Measurements from ENCODE around the gene SYT8. TPM values are rescaled to one million over a fixed set of nuclear protein-coding genes. Genes with fewer than 3 reads are reported as not detected.

The SYT8 gene
- total RNA-seq, 1 donor from 2014 or later: 7.3 TPM

DNA sequence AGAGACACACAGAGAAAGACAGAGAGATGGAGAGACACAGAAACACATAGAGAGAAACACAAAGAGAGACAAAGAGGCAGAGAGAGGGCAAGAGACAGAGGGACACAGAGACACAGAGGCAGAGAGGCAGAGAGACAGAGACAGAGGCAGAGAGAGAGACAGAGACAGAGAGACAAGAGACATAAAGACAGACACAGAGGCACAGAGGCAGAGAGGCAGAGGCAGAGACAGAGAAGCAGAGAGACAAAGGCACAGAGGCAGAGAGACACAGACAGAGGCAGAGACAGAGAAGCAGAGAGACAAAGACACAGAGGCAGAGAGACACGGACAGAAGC is 10.3 kb downstream of the SYT8 start:
- no peak for DNase-seq (ENCODE audit: low spot score)
- Mint-ChIP-seq H3K9me3 (ENCODE audit: low read depth) (no peaks in the 10 kb centered on the region), H3K27ac (ENCODE audit: unreplicated experiment) (no peak overlapping the region), H3K27me3 (ENCODE audit: low read depth) (no peaks in the 10 kb centered on the region), H3K4me3 (ENCODE audit: unreplicated experiment) (no peak overlapping the region), H3K4me1 (ENCODE audit: low read depth) (peaks cover 13% of the 10 kb centered on the region), H3K36me3 (ENCODE audit: low read depth) (no peaks in the 10 kb centered on the region)
- TF ChIP-seq, protein P1, sequence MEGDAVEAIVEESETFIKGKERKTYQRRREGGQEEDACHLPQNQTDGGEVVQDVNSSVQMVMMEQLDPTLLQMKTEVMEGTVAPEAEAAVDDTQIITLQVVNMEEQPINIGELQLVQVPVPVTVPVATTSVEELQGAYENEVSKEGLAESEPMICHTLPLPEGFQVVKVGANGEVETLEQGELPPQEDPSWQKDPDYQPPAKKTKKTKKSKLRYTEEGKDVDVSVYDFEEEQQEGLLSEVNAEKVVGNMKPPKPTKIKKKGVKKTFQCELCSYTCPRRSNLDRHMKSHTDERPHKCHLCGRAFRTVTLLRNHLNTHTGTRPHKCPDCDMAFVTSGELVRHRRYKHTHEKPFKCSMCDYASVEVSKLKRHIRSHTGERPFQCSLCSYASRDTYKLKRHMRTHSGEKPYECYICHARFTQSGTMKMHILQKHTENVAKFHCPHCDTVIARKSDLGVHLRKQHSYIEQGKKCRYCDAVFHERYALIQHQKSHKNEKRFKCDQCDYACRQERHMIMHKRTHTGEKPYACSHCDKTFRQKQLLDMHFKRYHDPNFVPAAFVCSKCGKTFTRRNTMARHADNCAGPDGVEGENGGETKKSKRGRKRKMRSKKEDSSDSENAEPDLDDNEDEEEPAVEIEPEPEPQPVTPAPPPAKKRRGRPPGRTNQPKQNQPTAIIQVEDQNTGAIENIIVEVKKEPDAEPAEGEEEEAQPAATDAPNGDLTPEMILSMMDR (IDR thresholded peaks at IDR 0.05): no peak

DNA sequence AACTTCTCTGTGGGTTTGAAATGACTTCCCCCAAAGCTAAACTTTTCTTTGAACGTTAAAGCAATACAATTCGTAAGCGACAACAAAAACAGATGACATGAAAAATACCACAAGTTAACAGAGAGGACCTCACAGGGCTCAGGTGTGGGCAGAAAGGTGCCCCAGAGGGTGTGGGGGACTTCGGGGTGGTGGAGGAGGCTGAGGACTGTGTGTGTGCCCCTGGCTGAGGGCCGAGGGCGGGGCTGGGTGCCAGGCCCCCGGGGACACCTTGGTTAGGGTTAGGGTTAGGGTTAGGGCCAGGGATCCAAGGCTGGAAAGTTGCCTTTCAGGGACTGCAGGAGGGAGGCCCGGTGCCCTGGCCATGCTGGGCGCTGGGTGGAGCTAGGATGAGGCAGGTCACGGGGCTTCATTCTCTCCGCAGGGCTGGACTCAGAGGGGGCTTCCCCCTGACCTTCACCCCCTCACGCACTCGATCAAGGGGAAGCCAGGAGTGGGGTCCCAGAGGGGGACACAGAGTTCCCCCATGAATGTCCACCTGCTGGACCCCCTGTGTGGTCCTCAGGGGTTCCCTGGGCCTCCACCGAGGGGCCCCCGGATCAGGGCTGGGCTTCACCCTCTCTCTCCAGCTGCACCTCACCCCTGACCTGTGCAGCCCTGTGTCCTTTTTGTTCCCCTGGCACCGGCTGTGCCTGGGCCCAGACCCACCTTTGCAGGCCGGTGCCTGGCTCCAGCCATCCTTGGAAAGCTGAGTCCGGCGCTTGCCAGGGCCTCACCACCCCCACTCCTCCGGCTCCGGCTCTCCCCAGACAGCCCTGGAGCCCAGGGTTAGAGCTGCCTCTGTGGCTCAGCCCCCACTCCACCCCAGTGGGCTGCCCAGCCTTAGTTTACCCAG is 11.0 kb downstream of the SYT8 start:
- Mint-ChIP-seq H3K9me3 (ENCODE audit: low read depth) (no peaks in the 10 kb centered on the region), H3K27me3 (ENCODE audit: low read depth) (no peaks in the 10 kb centered on the region), H3K4me3 (ENCODE audit: unreplicated experiment) (no peak overlapping the region), H3K4me1 (ENCODE audit: low read depth) (peaks cover 13% of the 10 kb centered on the region), H3K36me3 (ENCODE audit: low read depth) (no peaks in the 10 kb centered on the region), H3K27ac (ENCODE audit: unreplicated experiment) (no peak overlapping the region)
- DNase-seq (ENCODE audit: low spot score): no peak
- TF ChIP-seq, protein P1 (IDR thresholded peaks at IDR 0.05): no peak

DNA sequence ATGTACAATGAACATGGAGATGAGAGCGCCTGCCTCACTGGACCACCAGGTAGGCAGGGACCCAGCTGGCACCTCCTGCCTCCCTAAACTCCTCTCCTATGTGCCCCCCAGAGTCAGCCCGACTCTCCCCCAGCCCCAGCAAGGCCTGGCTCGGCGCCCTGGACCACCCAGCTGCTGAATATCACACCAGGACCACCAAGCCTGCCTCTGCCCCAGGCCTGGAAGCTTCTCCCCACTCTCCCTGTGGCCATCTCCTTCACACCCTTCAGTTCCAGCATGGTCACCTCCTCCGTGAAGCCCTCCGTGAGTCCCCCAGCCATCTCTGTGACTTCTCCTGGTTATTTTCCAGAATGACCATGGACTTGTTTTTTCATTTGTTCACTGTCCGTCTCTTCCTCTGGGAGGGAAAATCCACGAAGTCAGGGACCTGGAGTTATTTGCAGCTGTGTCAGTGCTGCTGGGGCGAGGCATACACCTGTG is 11.7 kb downstream of the SYT8 start:
- no peaks in the 10 kb centered on the region for H3K9me3 Mint-ChIP-seq (ENCODE audit: low read depth)
- no peak overlapping the region for H3K27ac Mint-ChIP-seq (ENCODE audit: unreplicated experiment)
- no peaks in the 10 kb centered on the region for H3K27me3 Mint-ChIP-seq (ENCODE audit: low read depth)
- H3K36me3 Mint-ChIP-seq (ENCODE audit: low read depth): no peaks in the 10 kb centered on the region
- peaks cover 13% of the 10 kb centered on the region for H3K4me1 Mint-ChIP-seq (ENCODE audit: low read depth)
- DNase-seq (ENCODE audit: low spot score): no peak
- H3K4me3 Mint-ChIP-seq (ENCODE audit: unreplicated experiment): no peak overlapping the region
- TF ChIP-seq, protein P1 (IDR thresholded peaks at IDR 0.05): no peak

DNA sequence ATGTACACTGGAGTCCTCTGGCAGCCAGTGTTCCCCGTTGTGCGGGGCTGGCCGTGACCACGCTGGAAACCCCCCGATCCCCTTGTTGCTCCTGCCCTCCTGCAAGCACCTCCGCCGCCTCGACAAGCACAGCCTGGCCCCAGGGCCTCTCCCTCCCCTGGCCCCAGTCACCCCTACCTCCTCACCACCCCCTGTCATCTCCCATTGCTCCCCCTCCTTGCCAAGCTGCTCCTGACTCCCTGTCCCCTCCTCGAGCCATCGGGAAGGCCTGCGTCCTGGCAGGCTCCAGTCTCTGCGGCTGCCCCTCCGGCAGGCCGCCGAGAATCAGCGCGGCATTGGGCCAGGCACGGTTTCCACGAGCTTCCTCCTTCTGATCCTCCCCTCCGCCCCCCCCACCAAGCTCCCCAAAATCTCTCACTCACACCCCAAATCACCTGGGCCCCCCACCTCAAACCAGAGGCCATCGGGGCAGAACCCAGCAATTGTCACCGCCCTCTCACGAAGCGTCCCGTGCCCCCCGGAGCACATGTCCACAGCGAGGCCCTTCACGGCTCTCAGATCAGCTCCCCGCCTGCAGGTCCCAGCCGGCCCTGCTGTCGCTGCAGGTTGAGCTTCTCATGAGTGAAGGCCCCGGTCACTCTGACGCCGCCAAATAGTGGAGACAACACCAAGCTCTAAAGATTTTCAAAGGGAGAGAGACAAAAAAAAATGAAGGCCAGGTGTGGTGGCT is 12.4 kb downstream of the SYT8 start:
- H3K27ac Mint-ChIP-seq (ENCODE audit: unreplicated experiment): no peak overlapping the region
- no peaks in the 10 kb centered on the region for H3K36me3 Mint-ChIP-seq (ENCODE audit: low read depth)
- DNase-seq (ENCODE audit: low spot score): no peak

More for the DNA sequence above, 12.4 kb downstream of the SYT8 start:
- Mint-ChIP-seq H3K4me1 (ENCODE audit: low read depth) (peaks cover 13% of the 10 kb centered on the region), H3K9me3 (ENCODE audit: low read depth) (no peaks in the 10 kb centered on the region), H3K4me3 (ENCODE audit: unreplicated experiment) (no peak overlapping the region), H3K27me3 (ENCODE audit: low read depth) (no peaks in the 10 kb centered on the region)
- TF ChIP-seq, protein P1 (IDR thresholded peaks at IDR 0.05): no peak
